Bronchial epithelial cell (primary cell): ENCODE results near the gene LRRC4C. TPM values are rescaled to one million over a fixed set of nuclear protein-coding genes. Genes with fewer than 3 reads are reported as not detected.

ENCODE experiments used
- DNase-seq: peaks from one replicate; pipeline ENCODE4 v3.0.0-alpha.2; 2010; ENCODE audit warnings: low read depth
- FAIRE-seq: peaks from 2 replicates; lab custom pipeline; 2011; peaks lifted over from hg19 to GRCh38; lab: Jason Lieb, UNC
- H3K27me3 ChIP-seq: 2 replicates; pipeline ENCODE4 v1.5.1; 2011; ENCODE audit warnings: low read length; ENCODE audit not compliant: control insufficient read depth, insufficient read depth
- H3K36me3 ChIP-seq: 2 replicates; pipeline ENCODE4 v1.5.1; 2011; ENCODE audit warnings: low read length; ENCODE audit not compliant: control insufficient read depth, insufficient read depth
- H3K4me3 ChIP-seq: 2 replicates; pipeline ENCODE4 v1.5.1; 2011; ENCODE audit warnings: mild to moderate bottlenecking, low read depth, low read length, control low read depth
- total RNA-seq: library from RNA; depleted of rRNA; stranded (reverse); fragments of >200 nt; gene quantifications from 2 replicates; pipeline ENCODE4 v1.2.1, GENCODE V29; 2014
- TF ChIP-seq, protein P1 (sequence below): IDR thresholded peaks from 2 replicates; pipeline ENCODE4 v1.5.1; 2011; ENCODE audit warnings: mild to moderate bottlenecking, moderate library complexity, low read length, control low read depth, inconsistent platforms; ENCODE audit not compliant: insufficient read depth, severe bottlenecking

Gene LRRC4C
- total RNA-seq, 1 donor from 2014 or later = not detected

- Histone ChIP-seq H3K27me3 (no peaks in the 10 kb centered on the region), H3K4me3 (no peak overlapping the region), H3K36me3 (no peaks in the 10 kb centered on the region)
- no peak for FAIRE-seq
- TF ChIP-seq, protein P1, sequence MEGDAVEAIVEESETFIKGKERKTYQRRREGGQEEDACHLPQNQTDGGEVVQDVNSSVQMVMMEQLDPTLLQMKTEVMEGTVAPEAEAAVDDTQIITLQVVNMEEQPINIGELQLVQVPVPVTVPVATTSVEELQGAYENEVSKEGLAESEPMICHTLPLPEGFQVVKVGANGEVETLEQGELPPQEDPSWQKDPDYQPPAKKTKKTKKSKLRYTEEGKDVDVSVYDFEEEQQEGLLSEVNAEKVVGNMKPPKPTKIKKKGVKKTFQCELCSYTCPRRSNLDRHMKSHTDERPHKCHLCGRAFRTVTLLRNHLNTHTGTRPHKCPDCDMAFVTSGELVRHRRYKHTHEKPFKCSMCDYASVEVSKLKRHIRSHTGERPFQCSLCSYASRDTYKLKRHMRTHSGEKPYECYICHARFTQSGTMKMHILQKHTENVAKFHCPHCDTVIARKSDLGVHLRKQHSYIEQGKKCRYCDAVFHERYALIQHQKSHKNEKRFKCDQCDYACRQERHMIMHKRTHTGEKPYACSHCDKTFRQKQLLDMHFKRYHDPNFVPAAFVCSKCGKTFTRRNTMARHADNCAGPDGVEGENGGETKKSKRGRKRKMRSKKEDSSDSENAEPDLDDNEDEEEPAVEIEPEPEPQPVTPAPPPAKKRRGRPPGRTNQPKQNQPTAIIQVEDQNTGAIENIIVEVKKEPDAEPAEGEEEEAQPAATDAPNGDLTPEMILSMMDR = no peak
- DNase-seq = no peak
Observed at GRCh38 chr11:40281052-40281580, 1178.3 kb downstream of the LRRC4C start.

- H3K36me3 ChIP-seq = no peaks in the 10 kb centered on the region
- FAIRE-seq = no peak
- TF ChIP-seq, protein P1 = no peak
- DNase-seq = no peak
- H3K4me3 ChIP-seq = no peak overlapping the region
- H3K27me3 ChIP-seq = no peaks in the 10 kb centered on the region
Observed at GRCh38 chr11:40280159-40281051, 1179.0 kb downstream of the LRRC4C start.

DNA sequence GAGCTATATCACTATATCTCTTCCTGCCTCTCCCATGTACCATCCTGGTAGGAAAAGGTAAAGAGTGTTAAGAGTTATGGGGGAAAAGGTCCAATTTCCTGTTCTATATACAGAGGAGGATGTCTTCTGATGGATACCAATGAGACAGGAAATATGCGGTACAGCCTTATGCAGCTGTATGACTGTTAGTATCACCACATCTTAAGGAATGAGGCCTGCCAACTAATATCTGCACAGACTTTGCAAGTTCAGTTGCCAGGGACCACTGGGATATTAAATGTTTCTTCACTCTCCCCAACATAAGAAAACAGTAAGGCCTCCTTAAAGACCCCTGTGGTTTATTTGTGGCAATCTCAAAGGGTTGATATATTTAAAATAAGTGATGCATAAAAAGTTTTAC lies 1182.5 kb downstream of the LRRC4C start:
- DNase-seq = no peak
- H3K27me3 ChIP-seq = no peaks in the 10 kb centered on the region
- no peak overlapping the region for H3K4me3 ChIP-seq
- H3K36me3 ChIP-seq = no peaks in the 10 kb centered on the region
- FAIRE-seq = no peak
- TF ChIP-seq, protein P1 = no peak

DNA sequence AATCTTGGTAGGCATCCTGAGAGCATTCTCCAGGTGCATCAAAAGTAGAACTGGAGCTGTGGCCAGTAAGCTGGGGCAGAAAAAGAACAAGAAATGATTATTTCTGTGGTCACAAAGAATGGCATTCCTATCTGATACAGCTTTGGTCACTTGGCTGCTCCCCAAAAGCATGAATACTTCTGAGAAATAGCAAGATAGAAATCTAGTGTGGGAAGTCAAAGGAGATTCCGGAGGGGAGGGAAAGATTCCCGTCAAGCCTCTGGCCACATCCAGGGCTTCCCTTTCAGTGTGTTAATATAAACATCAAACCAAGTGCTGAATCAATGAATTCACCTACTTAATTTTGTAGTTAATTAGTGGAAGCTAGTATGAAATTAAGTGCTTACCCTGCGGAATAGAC lies 1185.4 kb downstream of the LRRC4C start:
- DNase-seq (no peak), FAIRE-seq (no peak)
- H3K4me3 ChIP-seq = no peak overlapping the region
- no peaks in the 10 kb centered on the region for H3K36me3 ChIP-seq
- TF ChIP-seq, protein P1 = no peak
- H3K27me3 ChIP-seq = no peaks in the 10 kb centered on the region

DNA sequence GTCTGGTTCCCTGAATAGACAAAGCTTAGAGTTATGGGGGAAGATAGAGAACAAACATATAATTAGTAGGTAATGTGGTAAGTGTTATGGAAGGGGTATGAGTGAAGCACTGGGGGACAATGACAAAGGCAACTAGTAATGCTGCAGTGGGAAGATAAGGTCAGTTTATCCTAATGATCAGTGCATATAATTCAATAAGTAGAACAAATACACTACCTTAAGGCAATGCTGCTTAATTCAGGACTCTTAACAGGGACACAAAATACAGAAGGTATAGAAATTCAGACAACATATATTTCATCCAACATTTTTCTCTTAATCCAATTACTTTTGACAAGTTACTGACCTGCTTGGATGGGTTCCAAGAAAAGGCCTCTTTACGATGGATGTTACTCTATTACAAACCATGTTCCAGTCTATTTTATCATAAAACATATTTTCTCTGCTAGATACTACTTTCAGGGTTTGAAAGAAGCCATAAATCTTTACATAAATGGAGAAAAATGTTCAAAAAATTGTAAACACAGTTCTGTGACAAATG lies 1186.2 kb downstream of the LRRC4C start:
- H3K36me3 ChIP-seq = no peaks in the 10 kb centered on the region
- no peak overlapping the region for H3K4me3 ChIP-seq
- TF ChIP-seq, protein P1 = no peak
- no peaks in the 10 kb centered on the region for H3K27me3 ChIP-seq
- no peak for FAIRE-seq
- DNase-seq = no peak
